Spleen (tissue), 11 donors: Measurements from ENCODE around the gene GPR139. TPM values are rescaled to one million over a fixed set of nuclear protein-coding genes. Genes with fewer than 3 reads are reported as not detected.

Experiments used
- DNase-seq: peaks from one replicate; pipeline ENCODE4 v3.0.0-alpha.2; 2020
- H3K27ac ChIP-seq, 8 donors: fragments of 200-600 bp; sonication (generic) in 7 of 8; 1 replicate in 4 of 8; 2 replicates in 4 of 8; pipeline versions ENCODE4 v1.5.0 to v1.8.0; 2016 to 2021; ENCODE audit warnings: inconsistent platforms in 4 of 8, mild to moderate bottlenecking in 4 of 8, moderate library complexity in 1 of 8
- H3K27me3 ChIP-seq, 7 donors: fragments of 200-600 bp; sonication (generic) in 6 of 7; replicated peaks in 1 of 7; 1 replicate in 4 of 7; 2 replicates in 3 of 7; pipeline versions ENCODE4 v1.5.0 to v1.8.0; 2016 to 2021; ENCODE audit warnings: inconsistent platforms in 3 of 7, mild to moderate bottlenecking in 1 of 7
- H3K36me3 ChIP-seq, 6 donors: fragments of 200-600 bp; sonication (generic) in 5 of 6; 1 replicate in 4 of 6; 2 replicates in 2 of 6; pipeline versions ENCODE4 v1.5.0 to v1.8.0; 2016 to 2021; ENCODE audit warnings: inconsistent platforms in 2 of 6
- H3K4me1 ChIP-seq, 6 donors: fragments of 200-600 bp; sonication (generic) in 5 of 6; 1 replicate in 3 of 6; 2 replicates in 3 of 6; pipeline versions ENCODE4 v1.5.0 to v1.8.0; 2016 to 2021; ENCODE audit warnings: inconsistent platforms in 3 of 6
- H3K4me3 ChIP-seq, 8 donors: fragments of 200-600 bp; sonication (generic) in 7 of 8; 1 replicate in 4 of 8; 2 replicates in 4 of 8; pipeline versions ENCODE4 v1.5.0 to v1.8.0; 2016 to 2021; ENCODE audit warnings: inconsistent platforms in 4 of 8, mild to moderate bottlenecking in 4 of 8, moderate library complexity in 2 of 8
- H3K9me3 ChIP-seq, 8 donors: fragments of 200-600 bp; sonication (generic) in 7 of 8; 1 replicate in 4 of 8; 2 replicates in 4 of 8; pipeline versions ENCODE4 v1.5.0 to v1.8.0; 2016 to 2021; ENCODE audit warnings: inconsistent platforms in 4 of 8
- POLR2A ChIP-seq, 3 donors: fragments of 450-650 bp; IDR thresholded peaks; one replicate each; pipeline ENCODE4 v1.5.1; 2017; ENCODE audit warnings: antibody characterized with exemption in 3 of 3, mild to moderate bottlenecking in 1 of 3
- POLR2AphosphoS5 ChIP-seq, 3 donors: sonication (generic); formaldehyde crosslinking; IDR thresholded peaks; one replicate each; pipeline ENCODE4 v1.5.1; 2017; ENCODE audit warnings: antibody characterized with exemption in 3 of 3
- WGBS, 5 donors: extraction: QIAGEN DNeasy Blood & Tissue Kit in 3 of 5; methylation state at CpG; one replicate each; pipeline versions ENCODE4 v1.1.5 to v1.1.7; 2013 to 2018; 5-methylcytosine and 5-hydroxymethylcytosine counted together
- intact Hi-C: fragments of 100-400 bp; cut with DNase I; formaldehyde crosslinking; loops from one replicate; pipeline ENCODE4 v1.15.0; 2023; ENCODE audit warnings: low total_unique reads
- polyA plus RNA-seq, 3 donors: library from polyadenylated mRNA; stranded (reverse); fragments of 200-250 nt; gene quantifications; one replicate each; pipeline ENCODE4 v1.2.1, GENCODE V29; 2013
- total RNA-seq, 7 donors: library from RNA; depleted of rRNA in 3 of 7; stranded (reverse); fragments of >200 nt in 3 of 7; fragmentation: NEBNext Ultra II Directional in 4 of 7; extraction: Animal tissue kit (Norgen Biotek cat#: 25700) in 4 of 7; gene quantifications; one replicate each; pipeline versions ENCODE4 v1.1.0 to v1.2.1, GENCODE V29; 2016 to 2021
- TF ChIP-seq, protein P1 (sequence below), 11 experiments: fragments of 200-600 bp in 7 of 11; fragments of 450-650 bp in 4 of 11; sonication (generic) in 4 of 11; IDR thresholded peaks in 8 of 11; conservative IDR thresholded peaks in 3 of 11; 1 replicate in 7 of 11; 2 replicates in 4 of 11; pipeline versions ENCODE4 v1.4.0 to v1.8.0; 2016 to 2021; ENCODE audit warnings: antibody characterized with exemption in 11 of 11, inconsistent platforms in 4 of 11, mild to moderate bottlenecking in 1 of 11
- donor health status: healthy with polysubstance abuse.
- donor health status: DM: no; HTN: no; CAD: no; lungs with moderate emphysema.
- donor health status: DM: no; HTN: no; CAD: no.
- donor health status: Bipolar disorder and iron deficiency.
- donor health status: healthy.
- donor health status: DM: no; HTN: no; CAD: no.
- donor health status: DM: yes; HTN: yes; CAD: no.

GPR139 gene
- total and polyA plus RNA-seq, 10 donors = not detected

DNA sequence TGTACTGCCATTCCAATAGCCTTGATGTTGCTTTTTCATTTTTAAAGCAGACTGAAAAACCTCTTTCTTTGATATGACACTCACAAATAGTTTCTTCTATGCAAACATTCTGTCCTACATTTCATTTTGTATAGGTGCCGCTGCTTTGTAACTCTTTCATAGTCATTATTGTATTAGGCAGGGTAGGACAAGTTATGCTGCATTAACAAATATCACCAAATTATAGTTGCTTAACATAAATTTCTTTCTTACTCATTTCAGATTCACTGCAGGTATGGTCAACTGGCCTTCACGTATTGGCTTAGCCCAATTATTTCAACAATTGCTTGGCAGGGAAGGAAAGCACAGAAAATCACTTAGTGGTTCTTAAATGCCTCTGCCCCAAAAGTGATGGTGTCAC, 70.8 kb downstream of the GPR139 start:
- no peak for DNase-seq
- TF ChIP-seq POLR2A (IDR thresholded peaks at IDR 0.05) = no peak
- no peak for TF ChIP-seq POLR2AphosphoS5 (IDR thresholded peaks at IDR 0.05)
- TF ChIP-seq, protein P1, sequence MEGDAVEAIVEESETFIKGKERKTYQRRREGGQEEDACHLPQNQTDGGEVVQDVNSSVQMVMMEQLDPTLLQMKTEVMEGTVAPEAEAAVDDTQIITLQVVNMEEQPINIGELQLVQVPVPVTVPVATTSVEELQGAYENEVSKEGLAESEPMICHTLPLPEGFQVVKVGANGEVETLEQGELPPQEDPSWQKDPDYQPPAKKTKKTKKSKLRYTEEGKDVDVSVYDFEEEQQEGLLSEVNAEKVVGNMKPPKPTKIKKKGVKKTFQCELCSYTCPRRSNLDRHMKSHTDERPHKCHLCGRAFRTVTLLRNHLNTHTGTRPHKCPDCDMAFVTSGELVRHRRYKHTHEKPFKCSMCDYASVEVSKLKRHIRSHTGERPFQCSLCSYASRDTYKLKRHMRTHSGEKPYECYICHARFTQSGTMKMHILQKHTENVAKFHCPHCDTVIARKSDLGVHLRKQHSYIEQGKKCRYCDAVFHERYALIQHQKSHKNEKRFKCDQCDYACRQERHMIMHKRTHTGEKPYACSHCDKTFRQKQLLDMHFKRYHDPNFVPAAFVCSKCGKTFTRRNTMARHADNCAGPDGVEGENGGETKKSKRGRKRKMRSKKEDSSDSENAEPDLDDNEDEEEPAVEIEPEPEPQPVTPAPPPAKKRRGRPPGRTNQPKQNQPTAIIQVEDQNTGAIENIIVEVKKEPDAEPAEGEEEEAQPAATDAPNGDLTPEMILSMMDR (IDR thresholded peaks at IDR 0.05 in 8 of 11, conservative IDR thresholded peaks at IDR 0.05 in 3 of 11) = no peak
- intact Hi-C loops = no loop called here

DNA sequence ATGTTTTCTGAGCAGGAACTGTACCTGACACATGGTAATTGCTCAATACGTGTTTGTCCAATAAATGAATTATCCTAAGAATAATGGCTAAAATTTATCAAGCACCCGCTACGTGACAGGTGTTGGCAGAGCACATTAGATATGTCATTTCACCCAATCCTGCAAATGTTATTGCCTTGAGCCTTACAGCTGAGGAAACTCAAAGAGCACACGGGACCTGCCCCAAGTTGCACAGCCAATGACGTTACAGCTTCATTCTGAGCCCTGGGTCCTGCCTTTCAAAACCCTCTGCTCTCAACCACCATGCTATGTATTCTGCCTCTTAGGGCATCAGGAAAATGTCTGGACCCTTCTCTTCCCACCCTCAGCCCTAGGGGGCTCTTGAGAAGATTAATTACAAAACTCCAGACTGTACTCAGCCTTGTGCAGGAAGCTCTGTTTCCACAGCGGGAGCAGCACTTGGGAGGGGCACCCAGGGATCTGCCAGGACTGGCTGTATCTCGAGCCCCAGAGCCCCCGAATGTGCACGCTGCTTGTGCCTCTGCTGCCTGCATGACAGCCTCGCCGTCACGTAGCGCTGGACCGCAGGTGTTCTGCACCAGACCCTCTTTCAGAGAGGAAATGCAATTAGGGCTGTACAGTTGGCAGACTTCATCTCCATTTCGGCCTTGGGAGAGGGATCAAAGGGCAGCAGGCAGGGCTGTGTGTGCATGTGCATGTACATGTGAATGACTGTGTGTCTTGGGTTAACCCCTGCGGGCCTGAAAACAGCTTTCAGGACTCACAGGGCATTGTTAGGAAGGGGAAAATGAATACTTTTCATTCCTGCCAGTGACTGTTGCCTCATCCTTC, 71.6 kb downstream of the GPR139 start:
- Histone ChIP-seq H3K4me3 (no peak overlapping the region), H3K9me3 (peaks cover 0 to 13% (median 0%) of the 10 kb centered on the region in 8 donors), H3K36me3 (no peaks in the 10 kb centered on the region), H3K27ac (no peak overlapping the region), H3K27me3 (peaks cover 0 to 32% (median 0%) of the 10 kb centered on the region in 7 donors), H3K4me1 (no peaks in the 10 kb centered on the region)
- TF ChIP-seq POLR2AphosphoS5 (IDR thresholded peaks at IDR 0.05) (no peak), POLR2A (IDR thresholded peaks at IDR 0.05) (no peak)
- TF ChIP-seq, protein P1 (IDR thresholded peaks at IDR 0.05 in 8 of 11, conservative IDR thresholded peaks at IDR 0.05 in 3 of 11) = no peak
- DNase-seq = no peak
- intact Hi-C loops = no loop called here
- 64 to 75% (median 72%) methylated on average over 10 to 16 of the region's 16 CpGs for WGBS, 5 donors

More for the DNA sequence above, 70.8 kb downstream of the GPR139 start:
- WGBS, 5 donors = 87 to 95% (median 90%) methylated on average over 2 of the region's 2 CpGs
- H3K4me3 ChIP-seq = no peak overlapping the region
- H3K27me3 ChIP-seq = peaks cover 0 to 32% (median 0%) of the 10 kb centered on the region in 7 donors
- no peak overlapping the region for H3K27ac ChIP-seq
- no peaks in the 10 kb centered on the region for H3K36me3 ChIP-seq
- H3K4me1 ChIP-seq = no peaks in the 10 kb centered on the region
- H3K9me3 ChIP-seq = peaks cover 0 to 13% (median 0%) of the 10 kb centered on the region in 8 donors

DNA sequence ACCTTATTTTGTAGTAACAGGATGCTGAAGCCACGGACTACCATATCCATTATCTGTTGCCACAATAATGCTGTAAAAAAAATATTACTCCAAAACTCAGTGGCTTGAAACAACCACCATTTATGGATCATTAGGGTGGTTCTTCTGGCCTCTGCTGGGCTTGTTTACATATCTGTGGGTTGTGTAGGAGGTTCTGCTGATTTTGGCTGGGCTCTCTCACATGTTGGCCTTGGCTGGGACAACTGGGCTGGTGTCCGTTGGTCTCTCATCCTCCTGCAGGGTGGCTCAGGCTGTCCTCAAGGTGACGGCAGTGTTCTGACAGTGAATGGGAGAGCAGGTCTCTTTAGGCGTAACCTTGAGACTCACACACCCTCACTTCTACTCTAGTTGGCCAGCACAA, 76.0 kb downstream of the GPR139 start:
- no peak overlapping the region for H3K4me3 ChIP-seq
- TF ChIP-seq POLR2A (IDR thresholded peaks at IDR 0.05) (no peak), POLR2AphosphoS5 (IDR thresholded peaks at IDR 0.05) (no peak)
- TF ChIP-seq, protein P1 (IDR thresholded peaks at IDR 0.05 in 8 of 11, conservative IDR thresholded peaks at IDR 0.05 in 3 of 11) = no peak
- WGBS, 5 donors = 51 to 74% (median 64%) methylated on average over 4 of the region's 4 CpGs
- DNase-seq = no peak
- H3K27ac ChIP-seq = no peak overlapping the region
- H3K9me3 ChIP-seq = peaks cover 0 to 4% (median 0%) of the 10 kb centered on the region in 8 donors
- no peaks in the 10 kb centered on the region for H3K4me1 ChIP-seq
- H3K36me3 ChIP-seq = no peaks in the 10 kb centered on the region
- H3K27me3 ChIP-seq = peaks cover 0 to 26% (median 0%) of the 10 kb centered on the region in 7 donors
- intact Hi-C loops = no loop called here

DNA sequence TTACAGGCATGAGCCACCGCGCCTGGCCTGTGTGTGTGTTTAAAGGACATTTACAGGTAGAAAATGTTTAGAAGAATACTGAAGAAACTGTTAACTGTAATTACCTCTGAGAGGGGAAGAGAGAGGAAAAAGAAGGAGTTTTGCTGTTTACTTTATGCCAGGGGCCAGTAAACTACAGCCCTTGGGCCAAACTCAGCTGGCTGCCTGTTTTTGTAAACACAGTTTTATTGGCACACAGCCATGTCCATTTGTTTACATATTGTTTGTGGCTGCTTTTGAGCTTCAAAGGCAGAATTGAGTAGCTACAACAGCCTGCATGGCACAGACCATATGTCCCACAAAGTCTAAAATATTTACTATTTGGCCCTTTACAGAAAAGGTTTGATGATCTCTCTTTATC, 76.4 kb downstream of the GPR139 start:
- Histone ChIP-seq H3K36me3 (no peaks in the 10 kb centered on the region), H3K4me3 (no peak overlapping the region), H3K27me3 (peaks cover 0 to 22% (median 0%) of the 10 kb centered on the region in 7 donors), H3K9me3 (no peaks in the 10 kb centered on the region), H3K27ac (no peak overlapping the region), H3K4me1 (no peaks in the 10 kb centered on the region)
- no peak for DNase-seq
- TF ChIP-seq POLR2AphosphoS5 (IDR thresholded peaks at IDR 0.05) = no peak
- TF ChIP-seq, protein P1 (IDR thresholded peaks at IDR 0.05 in 8 of 11, conservative IDR thresholded peaks at IDR 0.05 in 3 of 11) = no peak
- no peak for TF ChIP-seq POLR2A (IDR thresholded peaks at IDR 0.05)
- intact Hi-C loops = no loop called here
- 84 to 98% (median 92%) methylated on average over 2 of the region's 2 CpGs for WGBS, 5 donors
